Measurements from ENCODE around the gene RTN4.

The RTN4 gene

DNA sequence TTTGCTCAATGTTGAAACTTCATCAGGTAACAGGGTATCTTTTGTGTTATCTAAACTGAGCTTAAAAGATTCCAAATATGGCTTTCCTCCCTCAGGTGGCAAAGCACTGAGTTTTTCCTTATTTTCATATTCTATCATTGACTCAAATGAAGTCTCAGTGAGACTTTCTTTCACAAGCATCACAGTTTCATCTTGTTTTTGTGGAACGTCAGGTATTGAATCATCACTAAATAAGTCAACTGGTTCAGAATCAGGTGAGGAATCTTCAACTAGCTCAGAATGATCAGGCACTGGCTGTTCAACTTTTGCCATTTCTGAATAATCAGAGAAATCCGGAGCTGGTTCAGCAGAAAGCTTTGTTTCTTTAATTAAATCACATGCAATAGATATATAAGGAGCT, 24.6 kb downstream of the RTN4 start:
- Histone ChIP-seq H3K27ac (ENCODE audit: low read length) (no peak overlapping the region), H3K27me3 (ENCODE audit: insufficient read depth, low read length, poor library complexity) (no peaks in the 10 kb centered on the region), H3K9ac (ENCODE audit: low read depth, low read length) (no peak overlapping the region), H4K20me1 (ENCODE audit: insufficient read depth, low read length) (peaks cover 85% of the 10 kb centered on the region), H3K4me1 (ENCODE audit: insufficient read depth, low read length) (no peaks in the 10 kb centered on the region), H3K4me2 (ENCODE audit: insufficient read depth, low read length) (no peak overlapping the region), H3K79me2 (ENCODE audit: insufficient read depth, low read length) (peaks cover 100% of the 10 kb centered on the region), H3K36me3 (ENCODE audit: insufficient read depth, low read length) (peaks cover 26% of the 10 kb centered on the region), H3K4me3 (ENCODE audit: low read depth in 1 of 2, low read length in 2 of 2) (no peak overlapping the region), H3K9me3 (ENCODE audit: insufficient read depth, low read length, severe bottlenecking) (no peaks in the 10 kb centered on the region), H2AFZ (ENCODE audit: low read depth, low read length) (no peak overlapping the region)
- ATAC-seq (ENCODE audit: insufficient read depth, low read depth) (no peak), DNase-seq (no peak)
- TF ChIP-seq EZH2 (IDR thresholded peaks at IDR 0.05; ENCODE audit: borderline replicate concordance, low read depth, low read length, severe bottlenecking), result no peak
- TF ChIP-seq, protein P1, sequence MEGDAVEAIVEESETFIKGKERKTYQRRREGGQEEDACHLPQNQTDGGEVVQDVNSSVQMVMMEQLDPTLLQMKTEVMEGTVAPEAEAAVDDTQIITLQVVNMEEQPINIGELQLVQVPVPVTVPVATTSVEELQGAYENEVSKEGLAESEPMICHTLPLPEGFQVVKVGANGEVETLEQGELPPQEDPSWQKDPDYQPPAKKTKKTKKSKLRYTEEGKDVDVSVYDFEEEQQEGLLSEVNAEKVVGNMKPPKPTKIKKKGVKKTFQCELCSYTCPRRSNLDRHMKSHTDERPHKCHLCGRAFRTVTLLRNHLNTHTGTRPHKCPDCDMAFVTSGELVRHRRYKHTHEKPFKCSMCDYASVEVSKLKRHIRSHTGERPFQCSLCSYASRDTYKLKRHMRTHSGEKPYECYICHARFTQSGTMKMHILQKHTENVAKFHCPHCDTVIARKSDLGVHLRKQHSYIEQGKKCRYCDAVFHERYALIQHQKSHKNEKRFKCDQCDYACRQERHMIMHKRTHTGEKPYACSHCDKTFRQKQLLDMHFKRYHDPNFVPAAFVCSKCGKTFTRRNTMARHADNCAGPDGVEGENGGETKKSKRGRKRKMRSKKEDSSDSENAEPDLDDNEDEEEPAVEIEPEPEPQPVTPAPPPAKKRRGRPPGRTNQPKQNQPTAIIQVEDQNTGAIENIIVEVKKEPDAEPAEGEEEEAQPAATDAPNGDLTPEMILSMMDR (IDR thresholded peaks at IDR 0.05; ENCODE audit: borderline replicate concordance, extremely low read depth, low read length, poor library complexity, severe bottlenecking), result no peak

DNA sequence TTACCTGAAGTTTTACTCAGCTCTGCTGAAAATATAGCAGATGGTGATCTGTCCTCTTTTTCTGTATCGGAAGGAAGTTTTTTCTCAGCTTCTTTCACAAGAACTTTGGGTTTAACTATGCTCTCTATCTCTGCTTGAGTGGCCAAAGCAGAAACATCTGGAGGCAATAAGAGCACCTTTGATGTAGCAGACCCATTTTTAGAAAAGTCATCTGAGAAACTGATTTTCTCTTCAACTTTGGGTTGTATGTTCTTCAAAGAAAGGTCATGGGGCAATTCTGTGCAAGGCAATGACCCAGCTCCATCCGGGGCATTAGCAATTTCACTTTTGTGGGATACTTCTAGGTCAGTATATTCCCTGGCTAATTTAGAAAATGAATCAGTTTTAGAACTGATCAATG, 25.2 kb downstream of the RTN4 start:
- no peak for TF ChIP-seq EZH2 (IDR thresholded peaks at IDR 0.05; ENCODE audit: borderline replicate concordance, low read depth, low read length, severe bottlenecking)
- TF ChIP-seq, protein P1 (IDR thresholded peaks at IDR 0.05; ENCODE audit: borderline replicate concordance, extremely low read depth, low read length, poor library complexity, severe bottlenecking), result no peak
- Histone ChIP-seq H3K4me2 (ENCODE audit: insufficient read depth, low read length) (no peak overlapping the region), H3K4me3 (ENCODE audit: low read depth in 1 of 2, low read length in 2 of 2) (no peak overlapping the region), H3K27me3 (ENCODE audit: insufficient read depth, low read length, poor library complexity) (no peaks in the 10 kb centered on the region), H4K20me1 (ENCODE audit: insufficient read depth, low read length) (peaks cover 85% of the 10 kb centered on the region), H3K79me2 (ENCODE audit: insufficient read depth, low read length) (peaks cover 100% of the 10 kb centered on the region), H3K36me3 (ENCODE audit: insufficient read depth, low read length) (peaks cover 27% of the 10 kb centered on the region), H3K4me1 (ENCODE audit: insufficient read depth, low read length) (no peaks in the 10 kb centered on the region), H2AFZ (ENCODE audit: low read depth, low read length) (no peak overlapping the region), H3K9ac (ENCODE audit: low read depth, low read length) (no peak overlapping the region), H3K27ac (ENCODE audit: low read length) (no peak overlapping the region), H3K9me3 (ENCODE audit: insufficient read depth, low read length, severe bottlenecking) (no peaks in the 10 kb centered on the region)
- DNase-seq (no peak), ATAC-seq (ENCODE audit: insufficient read depth, low read depth) (no peak)

DNA sequence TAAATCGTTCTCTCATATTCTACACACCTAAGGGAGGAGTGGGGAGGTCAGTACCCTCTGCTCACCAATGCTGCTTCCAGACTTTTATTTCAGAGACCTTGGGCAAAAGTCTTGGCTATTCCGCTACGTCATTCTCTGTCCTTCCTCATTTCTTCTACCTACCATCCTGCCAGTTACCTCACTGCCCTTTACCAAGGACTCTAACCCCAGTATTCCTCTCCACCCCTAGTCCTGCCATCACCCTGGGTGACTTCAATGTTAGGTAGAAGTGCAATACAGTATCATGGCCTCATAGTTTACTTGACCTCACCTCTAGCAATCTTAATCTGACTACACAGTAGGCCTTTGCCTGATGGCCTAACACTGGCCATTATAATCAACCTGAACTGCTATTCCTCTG, 27.8 kb downstream of the RTN4 start:
- Histone ChIP-seq H3K79me2 (ENCODE audit: insufficient read depth, low read length) (peaks cover 100% of the 10 kb centered on the region), H3K9me3 (ENCODE audit: insufficient read depth, low read length, severe bottlenecking) (no peaks in the 10 kb centered on the region), H3K4me1 (ENCODE audit: insufficient read depth, low read length) (no peaks in the 10 kb centered on the region), H3K4me3 (ENCODE audit: low read depth in 1 of 2, low read length in 2 of 2) (no peak overlapping the region), H3K36me3 (ENCODE audit: insufficient read depth, low read length) (peaks cover 46% of the 10 kb centered on the region), H4K20me1 (ENCODE audit: insufficient read depth, low read length) (peaks cover 86% of the 10 kb centered on the region), H3K4me2 (ENCODE audit: insufficient read depth, low read length) (no peak overlapping the region), H3K27ac (ENCODE audit: low read length) (no peak overlapping the region), H2AFZ (ENCODE audit: low read depth, low read length) (no peak overlapping the region), H3K27me3 (ENCODE audit: insufficient read depth, low read length, poor library complexity) (no peaks in the 10 kb centered on the region), H3K9ac (ENCODE audit: low read depth, low read length) (no peak overlapping the region)
- no peak for DNase-seq
- TF ChIP-seq, protein P1 (IDR thresholded peaks at IDR 0.05; ENCODE audit: borderline replicate concordance, extremely low read depth, low read length, poor library complexity, severe bottlenecking), result no peak
- TF ChIP-seq EZH2 (IDR thresholded peaks at IDR 0.05; ENCODE audit: borderline replicate concordance, low read depth, low read length, severe bottlenecking), result no peak
- no peak for ATAC-seq (ENCODE audit: insufficient read depth, low read depth)
